Fibroblast of mammary gland (primary cell): ENCODE measurements around the gene LRRC8D.
A peak's percentile ranks its signal among the peaks of the same experiment; 100 is the strongest.

ENCODE experiments used
- DNase-seq: peaks from one replicate; pipeline ENCODE4 v3.0.0-alpha.2; 2010; ENCODE audit warnings: low read depth
- H3K4me3 ChIP-seq: 2 replicates; pipeline ENCODE4 v1.5.1; 2011; ENCODE audit warnings: low read depth, mild to moderate bottlenecking, low read length, moderate library complexity; ENCODE audit not compliant: control insufficient read depth
- CTCF ChIP-seq: conservative IDR thresholded peaks from 2 replicates; pipeline ENCODE4 v1.5.1; 2011; ENCODE audit warnings: low read depth, low read length, inconsistent platforms; ENCODE audit not compliant: control insufficient read depth, insufficient read depth

Gene LRRC8D

GRCh38 chr1:89870998-89871397 lies 50.2 kb downstream of the LRRC8D start:
- no peak overlapping the region for H3K4me3 ChIP-seq
- TF ChIP-seq CTCF, result no peak
- DNase-seq, result no peak

- DNase-seq, result no peak
- TF ChIP-seq CTCF, result no peak
- no peak overlapping the region for H3K4me3 ChIP-seq
These were observed 51.1 kb downstream of the LRRC8D start for GRCh38 chr1:89871768-89872473.

GRCh38 chr1:89872567-89872966 lies 51.7 kb downstream of the LRRC8D start:
- no peak overlapping the region for H3K4me3 ChIP-seq
- DNase-seq, result no peak
- no peak for TF ChIP-seq CTCF

GRCh38 chr1:89873288-89873687 lies 52.5 kb downstream of the LRRC8D start:
- DNase-seq, result no peak
- no peak for TF ChIP-seq CTCF

GRCh38 chr1:89873770-89874169 lies 52.9 kb downstream of the LRRC8D start:
- H3K4me3 ChIP-seq, result no peak overlapping the region
- TF ChIP-seq CTCF, result no peak
- DNase-seq, result peak; percentile 60

More at GRCh38 chr1:89873288-89873687, 52.5 kb downstream of the LRRC8D start:
- no peak overlapping the region for H3K4me3 ChIP-seq

GRCh38 chr1:89876463-89876862 lies 55.6 kb downstream of the LRRC8D start:
- no peak for TF ChIP-seq CTCF
- DNase-seq, result no peak
- no peak overlapping the region for H3K4me3 ChIP-seq
